Endothelial cell (in vitro differentiated cells): Measurements from ENCODE around the gene WDR1. TPM values are rescaled to one million over a fixed set of nuclear protein-coding genes. Genes with fewer than 3 reads are reported as not detected.

ENCODE experiments used
- DNase-seq: peaks from one replicate; pipeline ENCODE4 v3.0.0; 2021; ENCODE audit warnings: low spot score
- H3K27ac Mint-ChIP-seq: one replicate; pipeline ENCODE4 v1.8.0; 2021; ENCODE audit warnings: mixed read lengths, inconsistent platforms; ENCODE audit not compliant: unreplicated experiment
- H3K27me3 Mint-ChIP-seq: one replicate; pipeline ENCODE4 v1.8.0; 2021; ENCODE audit warnings: mild to moderate bottlenecking, moderate library complexity, mixed read lengths, inconsistent platforms; ENCODE audit not compliant: unreplicated experiment
- H3K36me3 Mint-ChIP-seq: one replicate; pipeline ENCODE4 v1.8.0; 2021; ENCODE audit warnings: mild to moderate bottlenecking, low read depth, mixed read lengths, inconsistent platforms; ENCODE audit not compliant: unreplicated experiment
- H3K4me1 Mint-ChIP-seq: one replicate; pipeline ENCODE4 v1.8.0; 2021; ENCODE audit warnings: mild to moderate bottlenecking, mixed read lengths, inconsistent platforms; ENCODE audit not compliant: unreplicated experiment
- H3K4me3 Mint-ChIP-seq: one replicate; pipeline ENCODE4 v1.8.0; 2021; ENCODE audit warnings: mild to moderate bottlenecking, mixed read lengths, inconsistent platforms; ENCODE audit not compliant: unreplicated experiment
- H3K9me3 Mint-ChIP-seq: one replicate; pipeline ENCODE4 v1.8.0; 2021; ENCODE audit warnings: mixed read lengths, inconsistent platforms; ENCODE audit not compliant: unreplicated experiment
- total RNA-seq: library from RNA; stranded (reverse); fragmentation: NEBNext Ultra II Directional; extraction: Animal tissue kit (Norgen Biotek cat#: 25700); gene quantifications from one replicate; pipeline ENCODE4 v1.2.1, GENCODE V29; 2021; ENCODE audit not compliant: unreplicated experiment
- TF ChIP-seq, protein P1 (sequence below): fragments of 200-600 bp; sonication (generic); IDR thresholded peaks from one replicate; pipeline ENCODE4 v1.5.0; 2021; ENCODE audit warnings: antibody characterized with exemption; ENCODE audit not compliant: unreplicated experiment

Gene WDR1
- total RNA-seq, 1 donor from 2014 or later = 501 TPM

DNA sequence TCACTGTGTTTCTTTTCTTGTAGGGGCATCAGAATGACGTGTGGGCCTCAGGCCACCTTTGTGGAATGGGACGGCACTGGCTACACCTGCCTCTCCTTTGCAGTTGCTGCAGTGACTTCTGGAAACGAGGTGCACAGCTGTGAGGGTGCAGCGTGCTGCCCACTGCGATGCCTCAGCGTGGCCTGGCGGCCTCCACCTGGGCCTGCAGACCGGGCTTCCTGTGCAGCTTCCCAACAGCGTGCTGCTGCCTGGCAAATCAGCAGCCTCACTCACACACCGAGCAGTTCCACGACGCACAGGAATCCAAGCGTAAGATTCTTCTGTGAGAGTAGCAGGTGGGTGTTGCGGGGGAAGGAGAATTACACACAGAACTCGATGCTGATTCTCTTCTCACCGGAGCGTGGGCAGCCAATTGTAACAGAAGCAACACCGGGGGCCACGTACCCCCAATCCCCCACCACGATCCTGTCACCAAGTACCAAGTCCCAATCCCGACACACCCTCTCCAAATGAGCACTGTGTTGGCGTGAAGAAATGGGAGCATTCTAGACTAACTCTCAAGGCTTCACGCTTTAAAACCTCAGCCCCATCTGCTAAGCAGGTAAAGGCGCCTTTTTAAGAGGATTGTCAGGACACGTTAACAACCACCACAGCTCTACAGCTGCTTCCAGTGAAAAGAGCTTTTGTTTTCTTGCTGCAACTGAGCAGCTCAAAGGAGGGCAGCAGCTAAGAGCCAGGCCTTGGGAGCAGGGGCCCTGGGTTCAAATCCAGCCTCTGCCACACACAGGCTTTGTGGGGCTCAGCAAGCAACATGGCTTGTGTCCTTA is 16.9 kb downstream of the WDR1 start:
- Mint-ChIP-seq H3K4me1 (peaks cover 14% of the 10 kb centered on the region), H3K27me3 (peaks cover 14% of the 10 kb centered on the region), H3K27ac (no peak overlapping the region), H3K9me3 (no peaks in the 10 kb centered on the region), H3K36me3 (peaks cover 65% of the 10 kb centered on the region), H3K4me3 (peak overlapping the region; percentile 42)
- DNase-seq = no peak
- TF ChIP-seq, protein P1, sequence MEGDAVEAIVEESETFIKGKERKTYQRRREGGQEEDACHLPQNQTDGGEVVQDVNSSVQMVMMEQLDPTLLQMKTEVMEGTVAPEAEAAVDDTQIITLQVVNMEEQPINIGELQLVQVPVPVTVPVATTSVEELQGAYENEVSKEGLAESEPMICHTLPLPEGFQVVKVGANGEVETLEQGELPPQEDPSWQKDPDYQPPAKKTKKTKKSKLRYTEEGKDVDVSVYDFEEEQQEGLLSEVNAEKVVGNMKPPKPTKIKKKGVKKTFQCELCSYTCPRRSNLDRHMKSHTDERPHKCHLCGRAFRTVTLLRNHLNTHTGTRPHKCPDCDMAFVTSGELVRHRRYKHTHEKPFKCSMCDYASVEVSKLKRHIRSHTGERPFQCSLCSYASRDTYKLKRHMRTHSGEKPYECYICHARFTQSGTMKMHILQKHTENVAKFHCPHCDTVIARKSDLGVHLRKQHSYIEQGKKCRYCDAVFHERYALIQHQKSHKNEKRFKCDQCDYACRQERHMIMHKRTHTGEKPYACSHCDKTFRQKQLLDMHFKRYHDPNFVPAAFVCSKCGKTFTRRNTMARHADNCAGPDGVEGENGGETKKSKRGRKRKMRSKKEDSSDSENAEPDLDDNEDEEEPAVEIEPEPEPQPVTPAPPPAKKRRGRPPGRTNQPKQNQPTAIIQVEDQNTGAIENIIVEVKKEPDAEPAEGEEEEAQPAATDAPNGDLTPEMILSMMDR = no peak

DNA sequence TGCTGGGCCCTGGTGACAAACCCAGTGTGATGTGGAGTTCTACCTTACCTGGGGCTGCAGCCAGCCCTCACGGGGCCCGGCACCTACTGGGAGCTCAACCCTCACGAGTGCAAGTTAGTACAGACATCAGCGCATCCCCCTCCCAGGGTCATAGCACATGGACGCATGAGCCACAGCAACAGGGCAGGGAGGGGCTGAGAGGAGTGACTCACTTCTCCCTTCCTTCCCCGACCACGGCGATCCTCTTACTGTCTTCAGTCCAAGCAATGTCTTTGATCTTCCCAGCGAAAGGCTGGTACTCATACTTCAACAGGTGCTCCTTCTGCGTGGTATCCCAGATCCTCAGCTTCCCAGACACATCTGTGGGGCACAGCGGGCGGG is 17.8 kb downstream of the WDR1 start:
- Mint-ChIP-seq H3K4me1 (peaks cover 13% of the 10 kb centered on the region), H3K27ac (no peak overlapping the region), H3K36me3 (peaks cover 61% of the 10 kb centered on the region), H3K27me3 (peaks cover 12% of the 10 kb centered on the region), H3K9me3 (no peaks in the 10 kb centered on the region), H3K4me3 (no peak overlapping the region)
- no peak for DNase-seq
- TF ChIP-seq, protein P1 = no peak

DNA sequence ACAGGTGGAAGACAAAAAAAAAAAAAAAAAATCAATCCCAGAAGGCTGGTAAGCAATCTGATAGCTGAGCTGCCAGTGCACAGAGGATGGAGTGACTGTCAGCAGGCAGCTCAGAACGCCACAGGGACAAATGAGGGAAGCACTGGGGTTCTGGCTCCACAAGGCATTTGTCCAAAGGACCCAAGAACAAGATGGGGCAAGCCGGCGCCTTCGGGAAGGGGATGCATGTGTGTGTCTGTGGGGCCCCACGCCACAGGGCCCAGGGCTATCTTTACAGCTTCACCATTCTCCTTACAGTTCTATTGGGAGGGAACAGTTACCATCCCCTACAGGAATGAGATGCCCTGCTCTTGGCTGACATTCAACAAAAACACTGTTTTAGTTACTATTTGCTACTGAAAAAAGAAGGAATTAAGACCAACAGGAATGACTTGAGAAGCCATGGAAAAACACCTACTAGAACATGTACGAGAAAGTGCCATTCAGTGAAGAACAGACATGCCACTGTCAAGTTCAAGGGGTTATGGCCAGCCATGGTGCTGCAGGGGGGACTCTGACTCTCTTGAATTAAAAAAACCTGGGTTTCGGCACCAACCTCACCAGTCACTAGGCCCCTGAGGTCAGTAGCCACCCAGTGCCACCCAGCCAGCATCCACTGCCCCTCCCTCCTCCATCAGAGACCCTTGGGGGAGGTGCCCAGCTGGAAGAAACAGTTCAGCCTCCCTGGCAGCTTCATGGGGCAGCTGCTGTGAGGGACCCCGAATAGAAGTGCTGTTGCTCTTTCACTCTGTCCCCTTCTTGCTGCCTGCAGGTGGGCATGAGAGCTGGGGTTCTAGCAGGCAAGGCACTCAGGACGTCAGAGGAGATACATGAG is 18.5 kb downstream of the WDR1 start:
- TF ChIP-seq, protein P1 = no peak
- H3K27me3 Mint-ChIP-seq = peaks cover 14% of the 10 kb centered on the region
- no peak overlapping the region for H3K4me3 Mint-ChIP-seq
- no peak for DNase-seq
- H3K4me1 Mint-ChIP-seq = peaks cover 18% of the 10 kb centered on the region
- H3K27ac Mint-ChIP-seq = peak overlapping the region; percentile 0
- H3K9me3 Mint-ChIP-seq = no peaks in the 10 kb centered on the region
- H3K36me3 Mint-ChIP-seq = peaks cover 63% of the 10 kb centered on the region

DNA sequence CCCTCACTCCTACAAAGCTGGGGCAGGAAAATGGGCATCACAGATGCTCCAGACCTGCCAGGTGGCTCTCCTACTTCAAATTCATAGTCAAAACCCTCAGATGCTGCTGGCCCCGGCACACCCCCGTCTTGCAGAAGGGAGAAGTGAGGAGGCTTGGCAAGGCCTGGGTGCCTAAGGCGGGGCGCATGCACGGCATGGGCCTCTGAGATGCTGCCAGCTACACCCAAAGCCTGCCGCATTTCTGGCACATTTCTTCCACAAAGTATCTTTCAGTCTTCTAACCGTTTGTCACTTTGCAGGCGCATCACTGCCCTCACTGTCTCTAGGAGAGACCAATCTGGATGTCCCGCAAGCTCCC is 19.6 kb downstream of the WDR1 start:
- H3K9me3 Mint-ChIP-seq = no peaks in the 10 kb centered on the region
- peaks cover 16% of the 10 kb centered on the region for H3K4me1 Mint-ChIP-seq
- peaks cover 55% of the 10 kb centered on the region for H3K36me3 Mint-ChIP-seq
- peaks cover 14% of the 10 kb centered on the region for H3K27me3 Mint-ChIP-seq
- DNase-seq = no peak
- H3K4me3 Mint-ChIP-seq = peak overlapping the region; percentile 67
- no peak overlapping the region for H3K27ac Mint-ChIP-seq
- TF ChIP-seq, protein P1 = no peak
